ENCODE results near the gene CHRM2. TPM values are rescaled to one million over a fixed set of nuclear protein-coding genes. Genes with fewer than 3 reads are reported as not detected.
"Not testable (repeated sequence)": the region's sequence is repeated elsewhere in the genome, so short reads cannot be mapped to it uniquely, and the experiment has no call there.

Gene CHRM2
- total RNA-seq (2014; rRNA removed; shearing (Covaris generic)) = not detected in 2 replicates

DNA sequence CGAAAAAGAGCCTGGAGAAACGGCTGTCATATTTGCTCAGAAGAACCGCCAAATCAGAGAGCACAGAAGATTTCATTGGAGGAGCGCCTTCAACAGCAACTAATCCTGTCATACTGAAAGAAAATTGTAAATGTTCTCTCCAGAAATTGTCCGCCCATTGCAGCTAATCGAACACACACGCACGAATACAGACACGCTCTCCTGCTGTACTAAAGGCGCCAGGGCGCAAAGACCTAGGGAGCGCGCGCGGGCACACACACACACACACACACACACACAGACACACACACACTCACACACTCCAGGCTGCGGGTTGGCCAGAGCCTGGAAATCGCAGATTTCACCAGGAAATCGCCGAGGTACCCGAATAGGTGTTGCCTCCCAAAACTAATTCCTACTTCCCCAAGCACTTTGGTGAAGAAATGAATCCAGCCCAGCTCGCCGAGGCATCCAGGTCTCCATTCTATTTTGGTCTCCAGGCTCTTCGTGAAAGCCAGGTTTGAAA lies at the start of gene CHRM2:
Gene CHRM2 (plus strand): TSS at position 157 of the 505 bp plus-strand sequence. CDS start 146,214 bp downstream, outside the sequence.
- no peak for DNase-seq (ENCODE audit: low spot score)

DNA sequence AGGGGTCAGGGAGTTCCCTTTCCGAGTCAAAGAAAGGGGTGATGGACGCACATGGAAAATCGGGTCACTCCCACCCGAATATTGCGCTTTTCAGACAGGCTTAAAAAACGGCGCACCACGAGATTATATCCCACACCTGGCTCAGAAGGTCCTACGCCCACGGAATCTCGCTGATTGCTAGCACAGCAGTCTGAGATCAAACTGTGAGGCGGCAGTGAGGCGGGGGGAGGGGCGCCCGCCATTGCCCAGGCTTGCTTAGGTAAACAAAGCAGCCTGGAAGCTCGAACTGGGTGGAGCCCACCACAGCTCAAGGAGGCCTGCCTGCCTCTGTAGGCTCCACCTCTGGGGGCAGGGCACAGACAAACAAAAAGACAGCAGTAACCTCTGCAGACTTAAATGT lies 37.1 kb upstream of the CHRM2 start:
- DNase-seq (ENCODE audit: low spot score) = not testable (repeated sequence)

- DNase-seq (ENCODE audit: low spot score) = peak; percentile 4
These were observed 22.5 kb upstream of the CHRM2 start for GRCh38 chr7:136845899-136846465.

DNA sequence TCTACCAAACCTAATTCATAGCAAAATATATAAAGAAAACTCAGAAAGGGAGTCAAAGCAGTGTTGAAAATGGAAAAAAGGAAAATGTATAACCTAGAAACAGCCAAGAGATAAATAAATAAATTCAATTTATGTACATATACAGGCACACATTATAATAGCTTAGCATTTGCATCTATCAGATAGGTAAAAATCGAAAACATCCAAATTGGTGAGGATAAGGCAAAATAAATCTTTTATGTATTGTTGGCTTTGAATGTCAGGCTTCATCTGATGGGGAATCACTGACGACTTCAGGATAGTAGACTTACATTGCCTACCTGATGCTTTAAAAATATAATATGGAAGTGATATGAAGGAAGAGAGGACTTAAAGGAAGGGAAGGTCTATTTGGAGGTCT lies 20.6 kb upstream of the CHRM2 start:
- DNase-seq (ENCODE audit: low spot score) = no peak

DNA sequence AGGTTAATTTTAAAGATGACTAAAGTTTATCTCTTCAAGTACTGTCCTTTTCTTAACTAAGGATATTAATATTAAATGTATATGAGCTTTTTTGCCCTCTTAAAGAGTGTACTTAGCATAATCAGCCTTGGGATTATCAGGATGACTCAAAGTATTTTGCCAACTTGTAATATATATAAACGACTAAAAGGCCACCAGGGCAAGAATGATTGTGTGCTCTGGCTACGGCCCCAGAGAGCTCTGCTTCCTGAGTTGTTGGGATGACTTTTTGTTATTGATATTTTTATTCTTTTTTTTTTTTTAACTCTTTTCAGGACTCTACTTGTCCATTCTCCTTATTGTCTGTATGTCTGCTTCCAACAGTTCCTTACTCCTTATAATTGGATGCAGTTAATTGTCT lies 14.8 kb upstream of the CHRM2 start:
- no peak for DNase-seq (ENCODE audit: low spot score)

DNA sequence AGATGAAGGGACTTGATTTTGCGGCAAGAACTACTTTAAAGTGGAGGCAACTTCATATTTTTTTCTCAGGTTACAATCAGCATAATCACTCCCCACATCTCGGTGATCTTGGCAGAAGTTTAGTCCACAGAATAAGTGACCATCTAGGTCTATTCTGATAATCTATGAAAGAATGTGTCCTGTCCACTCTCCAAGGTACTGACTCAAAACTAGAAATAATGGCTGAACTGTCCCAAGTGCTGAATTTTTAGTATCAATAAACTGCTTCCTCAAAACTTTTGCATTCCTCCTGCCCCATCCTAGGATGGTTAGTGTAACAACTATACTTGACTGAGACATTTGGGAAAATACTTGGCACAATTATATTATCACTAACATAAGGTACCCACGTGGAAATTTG lies 10.9 kb upstream of the CHRM2 start:
- peak; percentile 46 for DNase-seq (ENCODE audit: low spot score)

DNA sequence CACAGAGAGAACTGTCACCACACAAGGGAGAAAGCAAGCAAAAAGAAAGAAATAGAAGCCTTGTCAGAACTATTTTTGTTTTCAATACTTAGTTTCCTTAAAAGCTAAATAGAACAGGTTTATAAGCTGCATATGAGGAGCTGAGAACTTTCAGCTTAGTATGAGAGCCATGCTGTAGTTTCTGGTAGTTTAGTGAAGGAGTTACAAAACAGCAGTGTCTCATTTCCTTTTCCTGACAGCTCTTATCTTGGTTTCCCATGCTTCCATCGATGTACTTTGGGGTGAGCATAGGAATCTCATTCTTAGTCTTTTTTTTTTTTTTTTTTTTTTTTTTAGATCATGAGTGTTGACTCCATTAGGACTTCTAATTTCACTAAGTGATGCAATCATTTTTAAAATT lies 8.6 kb upstream of the CHRM2 start:
- no peak for DNase-seq (ENCODE audit: low spot score)

GRCh38 chr7:136865236-136865635 lies 3.2 kb upstream of the CHRM2 start:
- no peak for DNase-seq (ENCODE audit: low spot score)

GRCh38 chr7:136865777-136866176 lies 2.7 kb upstream of the CHRM2 start:
- DNase-seq (ENCODE audit: low spot score) = no peak

- DNase-seq (ENCODE audit: low spot score) = no peak
These were observed 829 bp downstream of the CHRM2 start for GRCh38 chr7:136869001-136869961.

DNA sequence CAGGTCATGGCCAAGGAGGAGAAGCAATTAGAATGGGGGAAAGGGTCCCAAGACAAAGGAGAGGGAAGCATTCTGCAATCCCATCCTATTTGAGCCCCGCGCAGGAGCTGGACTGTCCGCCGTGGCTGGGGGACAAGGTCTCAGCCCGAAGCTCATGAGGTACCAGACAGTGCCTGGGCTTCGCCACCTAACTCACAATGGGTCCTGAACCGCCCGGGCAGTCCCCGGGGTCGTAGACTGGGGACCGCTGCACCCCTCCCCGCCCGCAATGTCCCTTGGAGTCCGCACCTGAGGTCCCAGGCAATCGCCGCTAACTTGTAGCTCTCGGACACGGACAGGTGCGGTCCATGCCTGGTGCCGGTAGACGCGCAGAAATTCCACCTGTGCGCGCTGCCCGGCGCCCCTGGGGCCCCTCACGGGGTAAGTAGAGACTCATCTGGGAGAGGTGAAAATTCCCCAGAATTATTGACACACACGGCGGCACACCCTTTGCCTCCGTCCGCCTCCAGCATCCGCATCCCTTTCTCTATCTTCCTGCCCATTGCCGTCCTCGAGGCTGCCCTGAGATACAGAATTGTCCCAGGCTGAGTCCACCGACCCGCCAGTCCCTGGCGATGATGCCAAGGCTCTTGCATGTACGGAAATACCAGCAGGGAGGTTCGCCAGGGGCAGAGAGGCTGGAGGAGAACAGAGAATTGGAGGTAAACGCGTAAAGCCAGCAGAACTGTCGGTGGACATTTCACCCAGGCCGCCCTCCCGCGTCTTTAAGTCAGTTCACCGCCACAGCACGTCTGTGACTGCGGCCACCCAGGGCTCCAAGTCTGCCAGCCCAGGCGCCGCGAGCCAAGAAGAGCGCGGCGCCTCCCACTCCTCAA lies 1.8 kb downstream of the CHRM2 start:
- no peak for DNase-seq (ENCODE audit: low spot score)

- DNase-seq (ENCODE audit: low spot score) = no peak
These were observed 2.5 kb downstream of the CHRM2 start for GRCh38 chr7:136870866-136871487.

- peak; percentile 6 for DNase-seq (ENCODE audit: low spot score)
These were observed 6.1 kb downstream of the CHRM2 start for GRCh38 chr7:136874393-136875032.

DNA sequence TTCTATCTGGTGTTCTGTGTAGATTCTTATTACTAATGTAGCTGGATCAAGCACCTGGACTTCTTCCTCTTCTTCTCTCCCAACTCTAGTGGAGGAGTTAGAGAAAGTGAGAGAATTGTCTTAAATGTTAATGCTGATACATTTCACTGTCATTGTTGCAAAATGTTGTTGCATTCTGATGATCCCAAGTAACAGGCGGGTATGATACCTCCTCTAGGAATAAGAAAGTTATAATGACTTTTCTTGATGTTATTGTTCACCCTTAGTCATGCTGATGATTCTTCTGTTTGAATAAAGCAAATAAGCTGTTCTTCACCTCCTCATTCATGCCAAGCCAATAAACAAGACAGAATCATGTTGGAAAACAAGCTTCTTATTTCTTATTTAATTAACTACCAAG lies 9.1 kb downstream of the CHRM2 start:
- DNase-seq (ENCODE audit: low spot score) = no peak

GRCh38 chr7:136877990-136878389 lies 9.5 kb downstream of the CHRM2 start:
- no peak for DNase-seq (ENCODE audit: low spot score)

- DNase-seq (ENCODE audit: low spot score) = no peak
These were observed 10.4 kb downstream of the CHRM2 start for GRCh38 chr7:136878878-136879277.

DNA sequence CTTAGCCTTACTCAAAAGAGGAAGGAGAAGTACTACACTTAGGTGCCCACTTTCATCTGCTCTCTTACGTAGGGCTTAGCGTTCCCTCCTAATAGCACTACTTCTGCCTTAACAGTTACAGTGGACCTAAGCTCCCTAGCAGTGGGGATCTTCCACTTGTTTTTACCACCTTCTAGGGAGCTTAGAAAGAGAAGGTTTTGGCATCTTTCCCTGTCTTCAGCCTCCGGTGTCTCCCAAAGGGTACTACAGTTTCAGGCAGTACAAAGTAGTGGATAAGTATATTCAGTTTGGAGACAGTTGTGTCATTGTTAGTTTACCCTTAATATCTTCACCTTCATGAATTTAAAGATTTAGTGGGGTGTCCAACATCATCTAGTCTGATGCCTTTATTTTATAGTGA lies 14.6 kb downstream of the CHRM2 start:
- DNase-seq (ENCODE audit: low spot score) = no peak

DNA sequence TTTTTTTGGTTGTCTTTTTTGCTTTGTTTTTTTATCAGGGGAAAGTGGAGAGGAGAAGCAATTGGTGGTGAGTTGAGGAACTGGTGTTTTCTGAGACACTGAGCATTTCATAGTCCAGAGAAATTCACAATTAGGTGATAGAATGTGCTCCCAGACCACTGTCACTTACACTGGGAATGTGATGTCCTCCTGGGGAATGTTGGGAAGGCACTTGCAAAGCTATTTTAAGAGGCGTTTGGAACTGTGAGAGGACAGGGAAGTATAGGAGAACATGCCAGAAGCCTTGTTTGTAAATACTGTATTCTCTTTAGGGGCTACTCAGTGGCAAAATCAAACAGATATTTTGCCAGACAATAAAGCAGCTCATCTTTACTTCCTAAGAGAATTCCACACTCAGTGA lies 16.0 kb downstream of the CHRM2 start:
- no peak for DNase-seq (ENCODE audit: low spot score)

DNA sequence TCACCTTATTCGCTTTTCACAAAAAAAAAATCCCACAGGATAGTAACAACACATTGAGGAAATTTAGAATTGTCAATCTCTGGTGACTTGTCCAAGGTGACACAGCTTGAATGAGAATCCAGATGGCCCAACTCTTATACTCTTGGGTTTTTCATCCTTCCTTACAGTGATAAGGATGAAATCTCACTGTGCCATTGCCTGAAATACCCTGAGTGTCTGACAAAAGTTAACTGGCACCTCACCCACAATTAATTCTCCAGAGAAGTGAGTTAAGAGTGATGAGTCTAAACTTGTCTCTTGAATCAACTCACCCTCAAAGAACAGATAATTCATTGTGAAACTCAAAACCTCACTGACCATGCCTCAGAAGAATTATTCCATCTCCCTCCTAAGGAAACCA lies 18.9 kb downstream of the CHRM2 start:
- DNase-seq (ENCODE audit: low spot score) = no peak

DNA sequence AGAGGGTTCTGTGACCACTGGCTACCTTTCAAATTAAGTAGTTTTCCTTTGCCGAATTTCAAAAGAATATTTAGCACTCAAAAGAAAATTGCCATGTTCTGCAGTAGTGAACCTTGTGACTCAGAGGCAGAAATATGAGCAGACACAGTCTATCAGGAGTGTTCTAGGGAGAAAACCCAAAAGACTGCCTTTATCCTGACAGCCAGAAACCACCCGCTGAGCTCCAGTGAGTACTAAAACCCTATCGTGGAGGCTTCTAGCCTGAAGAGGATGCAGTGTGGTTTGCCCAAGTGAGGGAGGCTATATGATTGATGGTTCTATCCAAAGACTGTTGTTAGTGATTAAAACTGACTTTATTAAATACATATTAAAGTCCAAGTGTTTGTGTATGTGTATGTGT lies 21.9 kb downstream of the CHRM2 start:
- DNase-seq (ENCODE audit: low spot score) = peak; percentile 3

- DNase-seq (ENCODE audit: low spot score) = no peak
These were observed 23.4 kb downstream of the CHRM2 start for GRCh38 chr7:136891850-136892249.
